Keratinocyte (primary cell): Measurements from ENCODE around the gene STXBP1. TPM values are rescaled to one million over a fixed set of nuclear protein-coding genes. Genes with fewer than 3 reads are reported as not detected.
A peak's percentile ranks its signal among the peaks of the same experiment; 100 is the strongest.

ENCODE experiments used
- DNase-seq: peaks from one replicate; pipeline ENCODE4 v3.0.0-alpha.2; 2011; ENCODE audit warnings: low read depth, missing footprints, low spot score
- FAIRE-seq: peaks from 2 replicates; lab custom pipeline; 2011; peaks lifted over from hg19 to GRCh38; lab: Jason Lieb, UNC
- H2AFZ ChIP-seq: 2 replicates; pipeline ENCODE4 v1.6.0; 2012; ENCODE audit warnings: low read length, control low read depth, inconsistent platforms; ENCODE audit not compliant: control insufficient read depth
- H3K27ac ChIP-seq: 2 replicates; pipeline ENCODE4 v1.5.1; 2011; ENCODE audit warnings: low read length; ENCODE audit not compliant: control insufficient read depth, insufficient read depth
- H3K27me3 ChIP-seq: 3 replicates; pipeline ENCODE4 v1.6.0; 2011; ENCODE audit warnings: low read length; ENCODE audit not compliant: control insufficient read depth, insufficient read depth; ENCODE audit errors: extremely low read depth
- H3K36me3 ChIP-seq, 2 experiments: 2 replicates in 1 of 2; 3 replicates in 1 of 2; pipeline ENCODE4 v1.5.1; 2011; ENCODE audit warnings: low read length in 2 of 2, mild to moderate bottlenecking in 1 of 2; ENCODE audit not compliant: control insufficient read depth in 2 of 2, insufficient read depth in 2 of 2; ENCODE audit errors: extremely low read depth in 1 of 2
- H3K4me1 ChIP-seq: 3 replicates; pipeline ENCODE4 v1.5.1; 2011; ENCODE audit warnings: low read length; ENCODE audit not compliant: control insufficient read depth, insufficient read depth; ENCODE audit errors: extremely low read depth
- H3K4me2 ChIP-seq: 3 replicates; pipeline ENCODE4 v1.6.0; 2011; ENCODE audit warnings: low read depth, low read length; ENCODE audit not compliant: control insufficient read depth, insufficient read depth; ENCODE audit errors: extremely low read depth
- H3K4me3 ChIP-seq, 3 experiments: fragments of 200-600 bp in 1 of 3; sonication (generic) in 1 of 3; 2 replicates in 2 of 3; 3 replicates in 1 of 3; pipeline ENCODE4 v1.5.1; 2011 to 2016; ENCODE audit warnings: low read length in 3 of 3, mild to moderate bottlenecking in 3 of 3, control low read depth in 2 of 3, inconsistent platforms in 1 of 3, low read depth in 1 of 3, mixed read lengths in 1 of 3, mixed run types in 1 of 3, moderate library complexity in 1 of 3; ENCODE audit not compliant: control insufficient read depth in 2 of 3, insufficient read depth in 2 of 3; ENCODE audit errors: extremely low read depth in 1 of 3
- H3K79me2 ChIP-seq: 2 replicates; pipeline ENCODE4 v1.6.0; 2012; ENCODE audit warnings: low read length; ENCODE audit not compliant: control insufficient read depth, insufficient read depth
- H3K9ac ChIP-seq: 3 replicates; pipeline ENCODE4 v1.6.0; 2011; ENCODE audit warnings: low read length; ENCODE audit not compliant: control insufficient read depth, insufficient read depth; ENCODE audit errors: extremely low read depth
- H3K9me1 ChIP-seq: 3 replicates; pipeline ENCODE4 v1.6.0; 2011; ENCODE audit warnings: low read length; ENCODE audit not compliant: control insufficient read depth, insufficient read depth; ENCODE audit errors: extremely low read depth
- H3K9me3 ChIP-seq: 2 replicates; pipeline ENCODE4 v1.5.1; 2012; ENCODE audit warnings: low read depth, low read length; ENCODE audit not compliant: control insufficient read depth
- H4K20me1 ChIP-seq: 3 replicates; pipeline ENCODE4 v1.6.0; 2011; ENCODE audit warnings: low read length; ENCODE audit not compliant: control insufficient read depth, insufficient read depth; ENCODE audit errors: extremely low read depth
- EZH2 ChIP-seq: IDR thresholded peaks from one replicate; pipeline ENCODE4 v1.6.1; 2012; ENCODE audit warnings: inconsistent platforms, mild to moderate bottlenecking, low read length, moderate library complexity
- dilution Hi-C: fragments of 300-500 bp; cut with MboI; formaldehyde crosslinking; loops from one replicate; pipeline ENCODE4 v1.7.0; 2020; ENCODE audit warnings: low sequenced_read_pairs; ENCODE audit not compliant: extremely low pct_ligation_motif_present
- polyA plus RNA-seq, 5 experiments: library from polyadenylated mRNA; depleted of rRNA in 3 of 5; stranded (reverse) in 3 of 5; stranded (forward) in 1 of 5; unstranded in 1 of 5; fragments of >200 nt; gene quantifications; 1 replicate in 1 of 5; 2 replicates in 3 of 5; 3 replicates in 1 of 5; pipeline versions ENCODE4 v1.2.1 to v1.2.3, GENCODE V29; 2011 to 2012; ENCODE audit warnings: missing spikeins in 2 of 5, low read depth in 1 of 5, low replicate concordance in 1 of 5
- TF ChIP-seq, protein P1 (sequence below), 3 experiments: IDR thresholded peaks in 1 of 3; conservative IDR thresholded peaks in 1 of 3; optimal IDR thresholded peaks in 1 of 3; 2 replicates in 2 of 3; 3 replicates in 1 of 3; pipeline versions ENCODE3 to v1.5.1; 2011; ENCODE audit warnings: low read length in 3 of 3, mild to moderate bottlenecking in 3 of 3, moderate library complexity in 2 of 3, control low read depth in 1 of 3, inconsistent platforms in 1 of 3; ENCODE audit not compliant: insufficient read depth in 2 of 3; ENCODE audit errors: extremely low read depth in 1 of 3

The STXBP1 gene
- polyA plus RNA-seq, 1 donor (not counting 4 experiments of a cell fraction or from before 2014, with no cell fraction given), result 17.1 TPM

DNA sequence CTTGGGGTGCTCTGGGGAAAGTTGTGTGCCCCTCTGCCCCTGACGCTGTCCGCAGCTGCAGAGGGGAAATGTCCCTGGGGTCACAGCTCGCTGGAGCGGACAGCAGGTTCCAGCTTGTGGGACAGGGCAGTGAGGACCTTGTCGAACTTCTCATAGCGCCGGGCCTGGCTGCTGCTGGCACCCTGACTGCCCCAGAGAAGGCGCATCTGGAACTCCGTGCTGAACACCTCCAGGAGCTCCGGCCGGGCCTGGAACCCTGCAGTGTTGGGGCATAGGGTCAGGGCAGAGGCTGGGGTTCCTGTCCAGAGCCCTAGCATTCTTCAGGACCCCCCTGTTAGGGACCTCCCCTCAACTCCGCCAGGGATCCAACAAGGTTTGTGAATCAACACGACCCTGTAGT lies 126.6 kb downstream of the STXBP1 start:
- Histone ChIP-seq H3K9me3 (no peaks in the 10 kb centered on the region), H3K4me3 (no peak overlapping the region), H3K36me3 (no peaks in the 10 kb centered on the region), H2AFZ (no peak overlapping the region), H3K9me1 (no peaks in the 10 kb centered on the region), H3K27me3 (no peaks in the 10 kb centered on the region), H3K27ac (no peak overlapping the region), H3K4me1 (peaks cover 23% of the 10 kb centered on the region), H4K20me1 (no peaks in the 10 kb centered on the region), H3K4me2 (no peak overlapping the region), H3K79me2 (no peaks in the 10 kb centered on the region), H3K9ac (no peak overlapping the region)
- FAIRE-seq (no peak), DNase-seq (no peak)
- no peak for TF ChIP-seq EZH2
- TF ChIP-seq, protein P1, sequence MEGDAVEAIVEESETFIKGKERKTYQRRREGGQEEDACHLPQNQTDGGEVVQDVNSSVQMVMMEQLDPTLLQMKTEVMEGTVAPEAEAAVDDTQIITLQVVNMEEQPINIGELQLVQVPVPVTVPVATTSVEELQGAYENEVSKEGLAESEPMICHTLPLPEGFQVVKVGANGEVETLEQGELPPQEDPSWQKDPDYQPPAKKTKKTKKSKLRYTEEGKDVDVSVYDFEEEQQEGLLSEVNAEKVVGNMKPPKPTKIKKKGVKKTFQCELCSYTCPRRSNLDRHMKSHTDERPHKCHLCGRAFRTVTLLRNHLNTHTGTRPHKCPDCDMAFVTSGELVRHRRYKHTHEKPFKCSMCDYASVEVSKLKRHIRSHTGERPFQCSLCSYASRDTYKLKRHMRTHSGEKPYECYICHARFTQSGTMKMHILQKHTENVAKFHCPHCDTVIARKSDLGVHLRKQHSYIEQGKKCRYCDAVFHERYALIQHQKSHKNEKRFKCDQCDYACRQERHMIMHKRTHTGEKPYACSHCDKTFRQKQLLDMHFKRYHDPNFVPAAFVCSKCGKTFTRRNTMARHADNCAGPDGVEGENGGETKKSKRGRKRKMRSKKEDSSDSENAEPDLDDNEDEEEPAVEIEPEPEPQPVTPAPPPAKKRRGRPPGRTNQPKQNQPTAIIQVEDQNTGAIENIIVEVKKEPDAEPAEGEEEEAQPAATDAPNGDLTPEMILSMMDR (optimal IDR thresholded peaks at IDR 0.05 in 1 of 3, IDR thresholded peaks at IDR 0.05 in 1 of 3, conservative IDR thresholded peaks at IDR 0.05 in 1 of 3; ENCODE audit: extremely low read depth in 1 of 3, insufficient read depth in 2 of 3, low read length in 3 of 3), result no peak
- dilution Hi-C loops, result no loop called here

DNA sequence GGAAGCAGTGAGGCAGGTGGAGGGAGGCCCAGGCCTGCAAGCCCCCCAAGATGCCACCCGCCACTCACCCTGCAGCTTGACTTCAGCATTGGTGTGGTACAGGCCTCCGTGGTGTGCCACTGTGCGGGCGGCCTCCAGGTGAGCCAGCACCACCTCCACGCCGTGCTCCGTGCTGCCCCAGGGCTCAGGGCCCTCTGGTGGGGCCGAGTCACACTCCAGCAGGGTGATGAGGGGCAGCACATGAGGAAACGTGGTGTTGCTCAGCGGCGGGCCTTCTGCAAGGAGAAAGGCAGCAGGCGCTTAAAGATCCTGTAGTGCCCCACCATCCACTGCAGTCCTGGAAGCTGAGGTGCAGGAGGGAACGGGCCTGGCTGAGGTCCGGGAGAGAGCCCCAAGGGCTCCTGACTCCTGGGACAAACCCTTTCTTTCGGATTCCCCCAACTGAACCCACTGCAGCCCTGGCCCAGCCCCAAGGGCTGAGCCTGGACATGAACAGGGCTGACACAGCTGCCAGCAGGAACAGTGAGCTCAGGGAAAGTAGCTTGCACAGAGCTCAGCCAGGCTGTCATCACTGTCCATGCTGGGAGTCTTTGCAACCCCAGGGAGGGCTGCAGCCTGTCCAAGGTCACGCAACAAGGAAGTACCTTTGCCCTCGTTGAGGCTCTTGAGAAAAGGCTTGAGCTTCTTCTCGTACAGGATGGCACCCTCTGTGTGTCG lies 127.7 kb downstream of the STXBP1 start:
- Histone ChIP-seq H3K36me3 (no peaks in the 10 kb centered on the region), H3K9me3 (no peaks in the 10 kb centered on the region), H3K9ac (peak overlapping the region; percentile 59), H3K27ac (peak overlapping the region; percentile 82), H3K27me3 (no peaks in the 10 kb centered on the region), H3K9me1 (no peaks in the 10 kb centered on the region), H3K4me1 (peaks cover 16% of the 10 kb centered on the region), H3K4me3 (no peak overlapping the region), H3K4me2 (peak overlapping the region; percentile 62), H2AFZ (peak overlapping the region; percentile 4), H3K79me2 (no peaks in the 10 kb centered on the region), H4K20me1 (no peaks in the 10 kb centered on the region)
- TF ChIP-seq EZH2, result no peak
- TF ChIP-seq, protein P1 (optimal IDR thresholded peaks at IDR 0.05 in 1 of 3, IDR thresholded peaks at IDR 0.05 in 1 of 3, conservative IDR thresholded peaks at IDR 0.05 in 1 of 3; ENCODE audit: extremely low read depth in 1 of 3, insufficient read depth in 2 of 3, low read length in 3 of 3), result no peak
- DNase-seq (no peak), FAIRE-seq (peak; percentile 9)
- dilution Hi-C loops, result no loop called here
